ACC112 (cell line): ENCODE results near the gene ESPL1.
A peak's percentile ranks its signal among the peaks of the same experiment; 100 is the strongest.

Experiments used
- H2AFZ ChIP-seq: fragments of 200-600 bp; sonication (generic); one replicate; pipeline ENCODE4 v1.6.0; 2017; ENCODE audit warnings: antibody characterized with exemption, low read length; ENCODE audit not compliant: unreplicated experiment
- H3K27ac ChIP-seq: fragments of 200-600 bp; sonication (generic); 2 replicates; pipeline ENCODE4 v1.5.1; 2014; ENCODE audit warnings: low read depth, mild to moderate bottlenecking, antibody characterized with exemption, low read length, moderate library complexity
- H3K27me3 ChIP-seq: fragments of 200-600 bp; sonication (generic); 2 replicates; pipeline ENCODE4 v1.6.1; 2014; ENCODE audit warnings: mild to moderate bottlenecking, antibody characterized with exemption, low read length, moderate library complexity, mixed read lengths; ENCODE audit not compliant: insufficient read depth
- H3K36me3 ChIP-seq: fragments of 200-600 bp; sonication (generic); 2 replicates; pipeline ENCODE4 v1.6.1; 2016; ENCODE audit warnings: mild to moderate bottlenecking, antibody characterized with exemption, low read length, moderate library complexity, mixed read lengths; ENCODE audit not compliant: insufficient read depth
- H3K4me1 ChIP-seq: fragments of 200-600 bp; sonication (generic); one replicate; pipeline ENCODE4 v1.6.1; 2016; ENCODE audit warnings: low read length, mixed read lengths; ENCODE audit not compliant: insufficient read depth, unreplicated experiment, control insufficient read depth
- H3K4me3 ChIP-seq: fragments of 200-600 bp; sonication (generic); 2 replicates; pipeline ENCODE4 v1.5.1; 2014; ENCODE audit warnings: mild to moderate bottlenecking, low read depth, low read length
- H3K79me2 ChIP-seq: fragments of 200-600 bp; sonication (generic); one replicate; pipeline ENCODE4 v1.6.0; 2016; ENCODE audit warnings: low read length; ENCODE audit not compliant: control insufficient read depth, unreplicated experiment, insufficient read depth

ESPL1 gene

DNA sequence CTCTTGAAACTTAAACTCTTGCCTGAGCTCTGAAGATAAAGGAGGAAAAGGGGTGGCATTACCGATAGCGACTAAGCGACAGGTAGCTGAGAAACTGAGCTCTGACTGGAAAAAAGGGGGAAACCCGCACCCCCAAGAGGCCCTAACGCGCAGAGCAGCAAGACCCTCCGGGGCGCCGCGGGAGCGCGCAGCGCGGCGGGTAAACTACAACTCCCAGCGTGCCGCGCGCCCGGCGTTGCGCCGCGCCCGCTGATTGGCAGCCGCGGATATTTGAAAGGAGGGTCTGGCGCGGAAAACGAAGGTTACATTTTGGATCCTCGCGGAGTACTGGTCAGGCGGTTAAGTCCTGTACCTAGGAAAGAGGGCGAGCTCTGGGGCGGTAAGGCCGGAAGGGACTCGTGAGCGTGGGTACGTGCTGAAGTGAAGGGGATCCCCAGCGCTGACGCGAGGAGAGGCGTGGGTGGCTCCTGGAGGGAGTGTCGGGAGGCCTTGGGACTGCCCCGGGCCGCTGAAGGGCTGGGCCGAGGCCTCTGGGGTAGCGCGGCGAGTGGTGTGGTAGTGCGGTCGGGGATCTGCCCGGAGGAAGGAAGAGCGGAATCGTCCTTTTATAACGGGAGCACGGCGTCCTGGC, at the start of gene ESPL1:
ESPL1 (plus strand) TSS at position 301 of the 631 bp plus-strand sequence. CDS start 468 bp downstream, outside the sequence.
- H3K36me3 ChIP-seq = no peaks in the 10 kb centered on the region; the same call in 1 of the 2 replicates
- H2AFZ ChIP-seq = peak within 1 kb of the TSS; percentile 86
- H3K27me3 ChIP-seq = no peaks in the 10 kb centered on the region
- peaks cover 23% of the 10 kb centered on the region for H3K79me2 ChIP-seq
- peak within 1 kb of the TSS; percentile 79 for H3K4me3 ChIP-seq
- peak within 1 kb of the TSS; percentile 66 for H3K27ac ChIP-seq
- H3K4me1 ChIP-seq = peaks cover 19% of the 10 kb centered on the region

DNA sequence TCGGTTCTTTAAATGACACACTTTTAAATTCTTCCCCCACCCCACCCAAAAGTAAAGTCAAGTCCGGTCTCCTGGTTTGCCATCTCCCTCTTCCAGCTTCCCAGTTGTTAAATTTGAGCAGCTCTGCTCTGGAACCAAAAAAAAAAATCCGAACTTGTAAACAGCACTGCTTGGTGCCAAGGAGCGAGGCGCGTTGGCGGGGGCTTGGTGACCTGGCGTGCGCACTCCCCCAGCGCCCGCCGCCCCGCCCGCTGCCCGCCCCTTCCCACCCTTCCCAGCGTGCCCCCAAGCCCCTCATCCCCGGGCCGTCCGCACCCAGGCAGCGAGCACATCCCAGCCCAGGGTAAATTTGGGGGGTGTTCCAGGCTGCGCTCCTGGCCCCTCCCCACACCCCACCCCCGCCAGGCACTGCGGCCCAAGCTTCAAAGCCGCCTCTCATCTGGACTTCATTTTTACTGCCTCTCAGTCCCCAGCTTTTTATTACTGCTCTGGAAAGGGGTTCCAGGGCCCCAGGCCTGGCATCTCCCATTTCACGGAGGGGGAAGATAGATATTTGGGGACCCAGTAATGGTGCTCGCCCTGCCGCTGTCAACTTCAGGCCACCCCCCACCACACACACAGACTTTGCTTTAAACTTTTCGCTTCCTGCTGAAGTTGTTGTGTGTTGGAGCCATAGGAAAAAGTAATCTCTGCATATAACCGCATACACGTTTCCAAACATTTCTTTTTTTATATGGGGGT, 49.4 kb upstream of the ESPL1 start:
- Histone ChIP-seq H3K4me3 (peak overlapping the region; percentile 98), H3K27ac (peak overlapping the region; percentile 75), H2AFZ (peak overlapping the region; percentile 43), H3K27me3 (no peaks in the 10 kb centered on the region), H3K4me1 (peaks cover 52% of the 10 kb centered on the region), H3K36me3 (no peaks in the 10 kb centered on the region), H3K79me2 (peaks cover 37% of the 10 kb centered on the region)

DNA sequence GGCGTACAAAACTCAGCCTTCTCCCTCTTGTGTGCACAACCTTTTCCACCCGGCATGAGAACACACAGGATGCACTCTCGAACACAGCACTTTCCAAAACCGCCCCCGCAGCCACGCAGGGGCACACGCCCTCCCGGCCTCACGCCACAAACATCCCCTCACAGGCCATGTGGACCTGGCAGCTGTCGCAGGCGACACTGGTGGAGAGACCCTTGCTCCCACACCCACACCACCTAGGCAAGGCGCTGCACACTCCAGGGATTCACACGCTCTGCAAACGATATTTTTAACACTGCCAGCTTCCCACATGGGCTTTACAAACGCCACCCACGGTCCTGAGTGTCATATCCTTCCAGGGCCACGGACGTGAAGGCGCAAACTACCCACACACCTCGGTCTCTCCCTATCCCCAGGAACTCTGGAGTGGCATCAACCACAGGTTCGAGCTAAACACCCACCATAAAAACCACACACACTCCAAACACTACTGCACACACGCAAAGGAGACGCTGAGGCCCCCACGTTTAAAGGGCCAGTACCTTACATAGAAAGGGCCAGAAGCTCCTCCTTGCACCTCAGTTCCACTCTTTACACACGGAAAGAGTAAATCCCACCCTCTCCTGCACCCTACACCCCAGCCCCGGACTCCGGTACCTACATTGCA, 48.7 kb upstream of the ESPL1 start:
- Histone ChIP-seq H3K79me2 (peaks cover 37% of the 10 kb centered on the region), H2AFZ (no peak overlapping the region), H3K27ac (peak overlapping the region; percentile 75), H3K36me3 (no peaks in the 10 kb centered on the region), H3K27me3 (no peaks in the 10 kb centered on the region), H3K4me1 (peaks cover 54% of the 10 kb centered on the region), H3K4me3 (peak overlapping the region; percentile 98)

DNA sequence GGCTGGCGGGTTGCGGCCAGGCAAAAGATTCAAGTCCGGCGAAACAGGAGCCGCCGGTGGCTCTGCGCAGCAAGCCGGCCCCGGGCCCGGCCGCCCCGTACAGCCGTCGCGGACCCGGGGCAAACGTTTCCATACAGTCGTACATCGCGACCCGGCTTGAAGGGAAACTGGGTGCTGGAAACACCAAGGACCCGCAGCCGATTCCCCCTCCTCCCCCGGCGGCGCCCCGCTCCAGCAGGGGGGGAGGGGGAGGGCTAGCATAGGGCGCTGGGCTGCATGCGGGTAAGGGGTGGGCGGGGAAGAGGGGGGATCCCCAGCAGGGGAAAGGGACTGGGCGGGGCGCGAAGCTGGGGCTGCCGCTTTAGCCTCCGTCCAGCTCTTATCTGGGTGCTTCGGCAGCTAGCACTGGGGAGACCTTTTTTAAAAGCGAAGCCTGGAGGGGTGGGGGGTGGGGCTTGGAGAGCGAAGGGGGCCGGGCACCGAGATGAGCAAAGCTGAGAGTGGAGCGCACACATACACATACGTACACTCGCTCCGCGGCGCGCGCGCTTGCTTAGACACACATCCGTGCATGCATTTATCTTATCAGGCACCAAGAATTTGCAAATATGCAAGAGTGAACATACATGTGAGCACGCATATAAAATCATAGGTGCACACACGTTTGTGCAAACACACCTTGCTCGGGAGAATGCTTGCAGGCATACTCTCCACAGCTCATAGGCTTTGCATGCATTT, 48.0 kb upstream of the ESPL1 start:
- peaks cover 54% of the 10 kb centered on the region for H3K4me1 ChIP-seq
- H3K27ac ChIP-seq = peak overlapping the region; percentile 75

DNA sequence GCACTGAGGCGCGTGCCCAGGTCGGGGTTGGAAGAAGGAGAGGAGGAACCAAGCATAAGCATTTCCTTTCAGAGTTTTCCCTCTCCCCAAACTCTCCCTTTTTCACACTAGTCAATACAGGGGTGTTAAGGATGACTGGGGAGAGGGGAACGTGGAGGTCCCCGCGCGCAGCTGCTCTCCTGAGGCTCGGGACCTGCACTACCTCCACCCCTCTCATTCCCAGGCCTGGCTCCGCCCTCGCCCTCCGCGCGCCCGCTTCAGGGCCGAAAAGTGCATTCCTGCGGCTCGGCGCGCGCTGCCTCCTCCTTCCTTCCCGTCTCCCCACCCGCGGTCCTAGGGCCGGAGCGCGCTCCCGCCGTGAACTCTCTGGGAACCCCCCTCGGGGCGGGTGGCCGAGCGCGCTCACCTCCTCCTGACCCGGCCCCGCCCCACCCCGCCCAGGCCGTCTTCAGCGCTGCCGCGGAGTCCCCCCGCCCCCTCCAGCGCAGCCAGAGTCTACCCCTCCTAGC, 47.4 kb upstream of the ESPL1 start:
- Histone ChIP-seq H3K27ac (peak overlapping the region; percentile 98), H3K4me3 (peak overlapping the region; percentile 98), H2AFZ (peak overlapping the region; percentile 26), H3K36me3 (no peaks in the 10 kb centered on the region), H3K27me3 (no peaks in the 10 kb centered on the region), H3K4me1 (peaks cover 49% of the 10 kb centered on the region), H3K79me2 (peaks cover 35% of the 10 kb centered on the region)

More for the DNA sequence above, 48.0 kb upstream of the ESPL1 start:
- H3K36me3 ChIP-seq = no peaks in the 10 kb centered on the region
- peak overlapping the region; percentile 26 for H2AFZ ChIP-seq
- H3K79me2 ChIP-seq = peaks cover 37% of the 10 kb centered on the region
- no peaks in the 10 kb centered on the region for H3K27me3 ChIP-seq
- peak overlapping the region; percentile 98 for H3K4me3 ChIP-seq

DNA sequence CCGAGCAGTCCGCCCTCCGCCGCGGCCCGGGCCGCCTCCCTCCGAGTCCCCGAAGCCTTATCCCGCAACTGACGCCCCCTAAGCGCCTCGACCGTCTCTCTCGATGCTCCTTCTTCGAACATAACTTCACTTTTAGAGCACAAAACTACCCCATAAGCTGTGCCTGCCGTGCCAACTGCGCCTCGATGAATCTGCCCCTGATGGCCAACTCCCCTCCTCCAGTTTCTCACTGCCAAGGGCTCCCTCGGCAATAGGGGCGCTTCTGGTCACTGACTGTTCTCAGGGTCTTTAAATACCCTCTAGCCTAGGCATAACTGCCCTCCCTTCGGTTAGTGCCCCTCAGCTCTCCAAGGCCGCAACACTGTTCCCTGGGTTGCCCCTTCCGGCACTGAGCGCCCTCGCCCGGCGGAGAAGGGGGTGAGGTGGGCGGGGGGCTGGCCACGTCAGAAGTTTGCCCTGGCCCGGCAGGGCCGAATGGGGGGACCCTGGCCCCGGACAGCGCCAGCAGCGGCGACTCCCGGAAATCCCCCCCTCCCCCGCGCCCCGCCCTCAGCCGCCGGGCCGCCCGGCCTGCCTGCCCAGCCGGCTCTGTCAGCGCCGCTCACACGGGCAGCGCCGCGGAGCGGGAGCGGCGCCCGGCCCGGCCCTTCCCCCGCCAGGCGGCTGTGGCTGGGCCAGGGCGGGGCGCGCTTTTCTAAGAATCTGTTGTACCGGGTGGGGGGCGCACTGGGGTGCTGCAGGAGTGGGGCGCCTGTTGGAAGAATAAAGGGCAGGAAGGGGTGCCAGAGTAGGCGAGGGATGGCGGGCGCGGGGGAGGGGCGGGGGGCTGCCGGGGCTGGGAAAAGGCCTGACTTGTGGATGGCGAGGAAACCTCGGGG, 46.7 kb upstream of the ESPL1 start:
- Histone ChIP-seq H3K27me3 (no peaks in the 10 kb centered on the region), H3K4me3 (peak overlapping the region; percentile 79), H3K36me3 (no peaks in the 10 kb centered on the region), H3K27ac (peak overlapping the region; percentile 98), H3K4me1 (peaks cover 42% of the 10 kb centered on the region), H2AFZ (peak overlapping the region; percentile 86), H3K79me2 (peaks cover 28% of the 10 kb centered on the region)

DNA sequence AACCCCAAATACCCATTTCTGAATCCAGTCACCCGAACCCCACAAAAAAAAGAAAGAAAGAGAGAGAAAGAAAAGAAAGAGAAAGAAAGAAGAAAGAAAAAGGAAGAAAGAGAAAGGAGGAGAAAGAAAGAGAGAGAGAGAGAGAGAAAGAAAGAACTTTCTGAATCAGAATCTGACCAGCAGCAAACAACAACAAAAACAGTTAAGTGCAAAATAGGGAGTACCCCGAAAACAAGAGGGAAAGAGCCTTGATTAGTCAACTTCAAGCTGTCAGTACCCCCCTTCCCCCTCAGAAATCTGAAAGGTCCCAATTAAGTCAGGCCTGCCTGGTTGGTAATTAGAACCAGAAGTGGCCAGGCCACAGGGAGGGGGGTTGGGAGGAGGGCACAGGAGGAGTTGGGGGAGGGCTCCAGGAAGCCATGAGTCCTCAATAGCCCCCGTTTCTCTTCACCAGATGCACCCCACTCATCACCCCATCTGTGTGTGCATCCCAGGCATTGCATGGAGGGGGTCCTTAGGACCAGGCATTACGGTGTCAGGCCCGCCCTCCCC, 45.9 kb upstream of the ESPL1 start:
- Histone ChIP-seq H3K27ac (peak overlapping the region; percentile 98), H3K4me1 (peaks cover 34% of the 10 kb centered on the region), H3K4me3 (peak overlapping the region; percentile 79), H3K79me2 (peaks cover 21% of the 10 kb centered on the region), H3K36me3 (no peaks in the 10 kb centered on the region), H3K27me3 (no peaks in the 10 kb centered on the region), H2AFZ (no peak overlapping the region)

DNA sequence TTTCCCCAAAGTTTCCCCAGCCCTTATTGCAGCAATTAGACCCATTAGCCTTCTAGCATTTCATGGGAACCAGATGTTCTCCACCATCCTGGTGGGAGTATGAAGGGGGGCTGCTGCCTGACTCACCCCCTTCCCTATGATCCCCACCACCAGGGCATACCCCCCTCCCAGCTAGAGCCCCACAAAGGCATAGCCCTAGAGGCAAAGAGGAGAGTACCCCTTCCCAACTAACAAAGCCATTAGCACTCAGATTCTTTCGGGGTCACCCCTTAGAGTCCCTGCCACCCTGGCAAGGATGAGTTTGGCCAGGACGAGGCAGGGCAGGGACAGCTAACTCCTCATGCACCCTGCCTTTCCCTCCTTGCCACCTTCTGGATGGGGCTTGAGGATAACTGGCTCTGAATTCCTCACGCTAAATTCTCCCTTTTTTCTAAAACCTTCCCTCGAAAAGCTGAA, 45.3 kb upstream of the ESPL1 start:
- Histone ChIP-seq H3K4me3 (no peak overlapping the region), H3K36me3 (no peaks in the 10 kb centered on the region), H3K4me1 (peaks cover 28% of the 10 kb centered on the region), H2AFZ (no peak overlapping the region), H3K27ac (no peak overlapping the region), H3K27me3 (no peaks in the 10 kb centered on the region), H3K79me2 (peaks cover 16% of the 10 kb centered on the region)

DNA sequence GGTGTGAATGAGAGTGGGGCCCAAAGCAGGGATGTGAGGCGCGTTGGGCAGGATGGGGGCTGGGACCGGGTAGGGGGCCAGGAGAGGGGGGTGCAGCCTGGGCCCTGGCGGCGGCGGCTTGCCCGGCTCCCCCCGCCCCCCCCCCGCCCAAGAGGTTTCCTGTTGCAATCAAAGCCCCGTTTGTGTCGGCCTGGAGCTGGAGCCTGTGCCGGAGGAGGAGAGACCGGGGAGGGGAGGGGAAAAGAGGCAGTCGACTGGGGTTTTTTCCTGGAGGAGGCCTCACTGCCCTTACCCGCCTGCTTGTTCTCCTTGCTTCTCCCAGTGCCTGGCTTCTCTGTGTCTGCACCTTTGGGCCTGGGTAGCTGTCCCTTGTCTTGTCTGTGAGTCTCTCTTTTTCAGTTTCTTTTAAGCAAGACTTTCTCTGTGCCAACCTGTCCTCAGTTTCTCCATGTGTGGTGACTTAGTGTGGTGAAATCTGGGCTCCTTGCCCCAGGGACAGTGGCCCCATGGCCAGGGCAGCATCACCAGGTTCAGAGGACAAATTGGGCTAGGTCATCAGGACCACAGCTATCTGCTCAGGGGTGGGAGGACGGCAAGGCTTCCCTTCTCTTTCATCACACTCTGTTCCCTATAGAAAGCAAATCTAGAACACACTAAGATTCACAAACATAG, 44.6 kb upstream of the ESPL1 start:
- Histone ChIP-seq H2AFZ (no peak overlapping the region), H3K4me1 (peaks cover 21% of the 10 kb centered on the region), H3K79me2 (peaks cover 9% of the 10 kb centered on the region), H3K27ac (no peak overlapping the region), H3K4me3 (no peak overlapping the region), H3K27me3 (no peaks in the 10 kb centered on the region), H3K36me3 (no peaks in the 10 kb centered on the region)
